PFSK-1 (cell line): ENCODE data around the gene ATF1.

Experiments
- POLR2AphosphoS5 ChIP-seq: IDR thresholded peaks from 2 replicates; pipeline ENCODE4 v1.6.1; 2012; ENCODE audit warnings: low read depth, mild to moderate bottlenecking, control low read depth, low read length, moderate library complexity
- SIN3A ChIP-seq: IDR thresholded peaks from 2 replicates; pipeline ENCODE4 v1.6.1; 2012; ENCODE audit warnings: mild to moderate bottlenecking, low read length, moderate library complexity, borderline replicate concordance; ENCODE audit not compliant: insufficient read depth
- TF ChIP-seq, protein P1 (sequence below), 2 experiments: IDR thresholded peaks; 2 replicates each; pipeline versions ENCODE4 v1.6.1 to v1.8.0; 2011 to 2012; ENCODE audit warnings: low read depth in 2 of 2, low read length in 2 of 2, control low read depth in 1 of 2, inconsistent platforms in 1 of 2, mild to moderate bottlenecking in 1 of 2, moderate library complexity in 1 of 2; ENCODE audit not compliant: insufficient read depth in 1 of 2

DNA sequence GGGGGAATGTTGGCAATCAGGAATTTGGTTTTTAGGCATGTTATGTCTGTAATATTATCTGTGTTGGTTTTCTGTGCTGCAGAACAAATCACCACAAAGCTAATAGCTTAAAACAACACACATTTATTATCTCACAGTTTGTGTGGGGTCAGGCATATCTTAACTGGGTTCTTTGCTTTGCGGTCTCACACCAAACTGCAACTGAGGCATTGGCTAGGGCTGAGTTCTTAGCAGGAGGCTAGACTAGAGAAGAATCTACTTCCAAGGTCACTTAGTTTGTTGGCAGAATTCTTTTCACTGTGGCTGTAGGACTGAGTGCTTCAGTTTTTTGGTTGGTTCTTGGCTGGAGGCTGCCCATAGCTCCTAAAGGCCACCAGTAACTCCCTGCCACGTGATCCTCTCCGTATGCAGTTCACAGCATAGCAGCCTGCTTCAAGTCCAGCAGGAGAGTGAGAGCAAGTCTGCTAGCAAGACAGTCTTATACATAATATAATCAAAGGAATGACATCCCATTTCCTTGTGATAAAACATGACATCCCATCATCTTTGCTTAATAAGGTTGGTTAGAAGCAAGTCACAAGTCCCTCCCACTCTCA is 21.6 kb downstream of the ATF1 start:
- TF ChIP-seq, protein P1, sequence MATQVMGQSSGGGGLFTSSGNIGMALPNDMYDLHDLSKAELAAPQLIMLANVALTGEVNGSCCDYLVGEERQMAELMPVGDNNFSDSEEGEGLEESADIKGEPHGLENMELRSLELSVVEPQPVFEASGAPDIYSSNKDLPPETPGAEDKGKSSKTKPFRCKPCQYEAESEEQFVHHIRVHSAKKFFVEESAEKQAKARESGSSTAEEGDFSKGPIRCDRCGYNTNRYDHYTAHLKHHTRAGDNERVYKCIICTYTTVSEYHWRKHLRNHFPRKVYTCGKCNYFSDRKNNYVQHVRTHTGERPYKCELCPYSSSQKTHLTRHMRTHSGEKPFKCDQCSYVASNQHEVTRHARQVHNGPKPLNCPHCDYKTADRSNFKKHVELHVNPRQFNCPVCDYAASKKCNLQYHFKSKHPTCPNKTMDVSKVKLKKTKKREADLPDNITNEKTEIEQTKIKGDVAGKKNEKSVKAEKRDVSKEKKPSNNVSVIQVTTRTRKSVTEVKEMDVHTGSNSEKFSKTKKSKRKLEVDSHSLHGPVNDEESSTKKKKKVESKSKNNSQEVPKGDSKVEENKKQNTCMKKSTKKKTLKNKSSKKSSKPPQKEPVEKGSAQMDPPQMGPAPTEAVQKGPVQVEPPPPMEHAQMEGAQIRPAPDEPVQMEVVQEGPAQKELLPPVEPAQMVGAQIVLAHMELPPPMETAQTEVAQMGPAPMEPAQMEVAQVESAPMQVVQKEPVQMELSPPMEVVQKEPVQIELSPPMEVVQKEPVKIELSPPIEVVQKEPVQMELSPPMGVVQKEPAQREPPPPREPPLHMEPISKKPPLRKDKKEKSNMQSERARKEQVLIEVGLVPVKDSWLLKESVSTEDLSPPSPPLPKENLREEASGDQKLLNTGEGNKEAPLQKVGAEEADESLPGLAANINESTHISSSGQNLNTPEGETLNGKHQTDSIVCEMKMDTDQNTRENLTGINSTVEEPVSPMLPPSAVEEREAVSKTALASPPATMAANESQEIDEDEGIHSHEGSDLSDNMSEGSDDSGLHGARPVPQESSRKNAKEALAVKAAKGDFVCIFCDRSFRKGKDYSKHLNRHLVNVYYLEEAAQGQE (IDR thresholded peaks at IDR 0.05; ENCODE audit: insufficient read depth in 1 of 2, low read depth in 2 of 2, low read length in 2 of 2): no peak
- TF ChIP-seq POLR2AphosphoS5 (no peak), SIN3A (no peak)
